ENCODE data around the gene BORCS8.

Gene BORCS8

DNA sequence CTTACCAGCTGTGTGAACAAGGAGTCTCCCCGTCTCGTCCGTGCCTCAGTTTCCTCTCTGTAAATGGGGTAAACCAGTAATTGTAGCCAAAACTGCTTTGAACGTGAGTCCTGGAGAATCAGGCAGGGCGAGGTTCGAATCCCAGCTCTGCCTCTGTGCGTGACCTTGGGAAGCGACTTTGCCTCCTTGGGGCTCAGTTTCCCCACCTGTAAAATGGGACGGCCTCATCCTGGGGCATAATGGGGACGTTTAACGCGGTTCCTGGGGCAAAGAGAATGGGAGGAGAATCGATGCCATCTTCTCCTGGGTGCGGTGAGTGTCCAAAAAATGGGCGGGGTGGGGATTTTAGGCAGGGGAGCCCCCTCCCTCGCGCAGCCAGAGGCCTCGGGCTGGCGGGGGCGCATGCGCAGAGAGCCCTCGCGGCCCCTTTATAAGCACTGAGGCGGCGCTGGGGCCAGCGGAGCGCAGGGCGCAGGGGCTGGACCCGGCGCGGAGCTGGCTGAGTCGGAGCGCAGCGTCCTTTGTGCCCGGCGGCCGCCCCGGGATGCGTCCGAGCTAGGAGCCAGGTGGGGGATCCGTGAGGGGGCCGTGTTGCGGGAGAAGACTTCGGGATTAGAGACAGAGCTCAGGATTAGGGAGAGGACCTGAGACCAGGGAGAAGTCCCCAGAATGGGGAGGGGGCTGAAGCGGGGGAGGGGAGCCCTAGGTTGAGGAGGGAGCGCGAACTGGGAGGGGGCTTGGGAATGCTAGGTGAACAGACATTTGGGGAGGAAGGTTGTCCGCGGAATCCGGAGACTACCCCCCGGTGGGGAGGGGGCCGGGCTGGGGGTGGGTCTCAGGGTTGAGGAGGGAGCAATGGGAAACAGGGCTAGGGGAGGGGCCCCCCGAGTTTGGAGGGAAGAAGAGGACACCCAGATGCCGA is 19.8 kb upstream of the BORCS8 start, which contains the start of gene NCAN:
TSS of gene NCAN (plus strand) at position 460 of the 922 bp plus-strand sequence. CDS start 4,996 bp downstream, outside the sequence.
- Mint-ChIP-seq H3K27ac (ENCODE audit: low read depth) (no peak within 1 kb of the TSS), H3K36me3 (ENCODE audit: insufficient read depth) (peaks cover 2% of the 10 kb centered on the region), H3K27me3 (peaks cover 63% of the 10 kb centered on the region), H3K4me1 (peaks cover 19% of the 10 kb centered on the region), H3K9me3 (peaks cover 10% of the 10 kb centered on the region), H3K4me3 (no peak within 1 kb of the TSS)
- ATAC-seq (replicated peaks; ENCODE audit: extremely low read depth, poor library complexity, severe bottlenecking), result no peak
- DNase-seq (ENCODE audit: low spot score in 2 of 2), result no peak

DNA sequence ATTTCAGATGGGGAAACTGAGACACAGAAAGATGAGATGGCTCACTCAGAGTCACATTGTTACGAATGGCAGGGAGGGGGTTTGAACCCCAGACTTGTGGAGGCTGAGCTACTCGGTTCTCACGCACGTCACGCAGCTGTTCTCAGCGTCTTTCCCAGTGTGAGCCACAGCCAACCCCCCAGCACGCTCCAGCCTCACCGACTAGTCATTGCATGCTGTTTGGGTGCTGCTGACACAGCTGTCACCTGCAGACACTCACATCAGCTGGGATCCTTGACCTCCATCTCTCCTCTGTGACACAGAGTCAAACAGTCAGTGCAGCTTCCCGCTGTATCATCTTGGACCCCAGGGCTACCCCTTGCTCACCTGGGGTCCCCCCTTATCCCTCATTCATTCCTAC is 17.4 kb upstream of the BORCS8 start:
- H3K27ac Mint-ChIP-seq (ENCODE audit: low read depth), result no peak overlapping the region
- H3K36me3 Mint-ChIP-seq (ENCODE audit: insufficient read depth), result peaks cover 2% of the 10 kb centered on the region
- H3K4me3 Mint-ChIP-seq, result no peak overlapping the region
- H3K27me3 Mint-ChIP-seq, result peaks cover 44% of the 10 kb centered on the region
- no peak for ATAC-seq (replicated peaks; ENCODE audit: extremely low read depth, poor library complexity, severe bottlenecking)
- no peak for DNase-seq (ENCODE audit: low spot score in 2 of 2)
- H3K4me1 Mint-ChIP-seq, result peaks cover 21% of the 10 kb centered on the region
- H3K9me3 Mint-ChIP-seq, result peaks cover 10% of the 10 kb centered on the region

DNA sequence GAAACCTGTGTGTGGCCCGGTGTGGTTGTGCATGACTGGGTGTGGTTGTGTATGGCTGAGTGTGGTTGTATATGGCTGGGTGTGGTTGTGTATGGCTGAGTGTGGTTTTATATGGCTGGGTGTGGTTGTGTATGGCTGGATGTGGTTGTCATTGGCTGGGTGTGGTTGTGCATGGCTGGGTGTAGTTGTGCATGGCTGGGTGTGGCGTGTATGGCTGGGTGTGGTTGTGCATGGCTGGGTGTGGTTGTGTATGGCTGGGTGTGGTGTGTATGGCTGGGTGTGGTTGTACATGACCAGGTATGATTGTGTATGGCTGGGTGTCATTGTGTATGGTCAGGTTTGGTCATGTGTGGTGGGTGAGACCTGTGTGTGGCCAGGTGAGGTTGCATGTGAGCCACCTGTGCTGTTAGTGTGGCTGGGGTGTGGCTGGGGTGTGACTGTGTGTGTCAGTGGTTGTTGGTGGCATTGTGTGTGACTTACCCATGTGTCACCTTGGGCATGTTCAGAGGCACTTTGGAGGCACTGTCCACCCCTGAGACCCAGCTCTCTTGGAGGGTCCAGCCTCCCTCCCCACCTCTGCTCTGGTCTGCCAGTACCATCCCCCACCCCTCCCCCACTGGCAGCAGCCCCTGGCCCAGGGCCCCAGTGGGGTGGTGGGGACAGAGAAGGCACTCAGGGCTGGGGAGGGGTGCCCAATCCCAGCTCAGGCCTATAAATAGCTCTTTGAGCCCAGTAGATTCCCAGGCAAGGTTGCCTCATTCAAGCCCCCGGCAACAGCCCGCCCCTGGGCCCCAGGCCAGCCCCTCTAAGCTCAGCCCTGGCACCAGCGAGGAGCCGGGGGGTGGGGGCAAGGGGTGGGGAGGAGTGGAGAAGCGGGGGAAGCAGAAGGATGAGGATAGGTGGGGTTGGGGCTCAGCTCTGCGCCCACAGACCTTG is 16.0 kb upstream of the BORCS8 start:
- Mint-ChIP-seq H3K27ac (ENCODE audit: low read depth) (peak overlapping the region; percentile 32), H3K4me3 (peak overlapping the region; percentile 34)

DNA sequence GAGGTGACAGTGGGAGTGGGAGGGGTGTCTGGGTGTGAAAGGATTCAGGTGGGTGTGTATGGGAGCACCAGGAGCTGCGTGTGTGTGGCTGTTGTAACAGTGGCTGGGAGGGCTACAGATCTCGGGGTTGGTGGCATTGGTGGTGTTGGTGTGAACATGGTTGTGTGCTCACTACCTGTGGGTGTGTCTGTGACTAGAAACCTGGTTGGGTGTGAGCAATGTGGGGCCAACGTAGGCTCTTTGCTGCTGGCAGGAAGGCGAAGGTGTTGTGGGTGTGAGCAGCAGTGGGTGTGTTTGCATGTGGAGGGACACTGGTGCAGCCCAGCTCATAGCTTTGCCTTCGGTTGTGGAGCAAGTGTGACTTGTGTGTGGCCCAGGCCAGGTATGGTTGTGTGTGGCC is 15.0 kb upstream of the BORCS8 start:
- peaks cover 20% of the 10 kb centered on the region for H3K27me3 Mint-ChIP-seq
- peaks cover 3% of the 10 kb centered on the region for H3K36me3 Mint-ChIP-seq (ENCODE audit: insufficient read depth)
- H3K9me3 Mint-ChIP-seq, result peaks cover 10% of the 10 kb centered on the region
- H3K4me1 Mint-ChIP-seq, result peaks cover 30% of the 10 kb centered on the region
- peak overlapping the region; percentile 34 for H3K4me3 Mint-ChIP-seq
- peak overlapping the region; percentile 32 for H3K27ac Mint-ChIP-seq (ENCODE audit: low read depth)
- ATAC-seq (replicated peaks; ENCODE audit: extremely low read depth, poor library complexity, severe bottlenecking) (no peak), DNase-seq (ENCODE audit: low spot score in 2 of 2) (no peak)

More for the DNA sequence above, 16.0 kb upstream of the BORCS8 start:
- Mint-ChIP-seq H3K27me3 (peaks cover 30% of the 10 kb centered on the region), H3K4me1 (peaks cover 20% of the 10 kb centered on the region), H3K9me3 (peaks cover 10% of the 10 kb centered on the region), H3K36me3 (ENCODE audit: insufficient read depth) (peaks cover 3% of the 10 kb centered on the region)
- DNase-seq (ENCODE audit: low spot score in 2 of 2), result no peak
- ATAC-seq (replicated peaks; ENCODE audit: extremely low read depth, poor library complexity, severe bottlenecking), result no peak

DNA sequence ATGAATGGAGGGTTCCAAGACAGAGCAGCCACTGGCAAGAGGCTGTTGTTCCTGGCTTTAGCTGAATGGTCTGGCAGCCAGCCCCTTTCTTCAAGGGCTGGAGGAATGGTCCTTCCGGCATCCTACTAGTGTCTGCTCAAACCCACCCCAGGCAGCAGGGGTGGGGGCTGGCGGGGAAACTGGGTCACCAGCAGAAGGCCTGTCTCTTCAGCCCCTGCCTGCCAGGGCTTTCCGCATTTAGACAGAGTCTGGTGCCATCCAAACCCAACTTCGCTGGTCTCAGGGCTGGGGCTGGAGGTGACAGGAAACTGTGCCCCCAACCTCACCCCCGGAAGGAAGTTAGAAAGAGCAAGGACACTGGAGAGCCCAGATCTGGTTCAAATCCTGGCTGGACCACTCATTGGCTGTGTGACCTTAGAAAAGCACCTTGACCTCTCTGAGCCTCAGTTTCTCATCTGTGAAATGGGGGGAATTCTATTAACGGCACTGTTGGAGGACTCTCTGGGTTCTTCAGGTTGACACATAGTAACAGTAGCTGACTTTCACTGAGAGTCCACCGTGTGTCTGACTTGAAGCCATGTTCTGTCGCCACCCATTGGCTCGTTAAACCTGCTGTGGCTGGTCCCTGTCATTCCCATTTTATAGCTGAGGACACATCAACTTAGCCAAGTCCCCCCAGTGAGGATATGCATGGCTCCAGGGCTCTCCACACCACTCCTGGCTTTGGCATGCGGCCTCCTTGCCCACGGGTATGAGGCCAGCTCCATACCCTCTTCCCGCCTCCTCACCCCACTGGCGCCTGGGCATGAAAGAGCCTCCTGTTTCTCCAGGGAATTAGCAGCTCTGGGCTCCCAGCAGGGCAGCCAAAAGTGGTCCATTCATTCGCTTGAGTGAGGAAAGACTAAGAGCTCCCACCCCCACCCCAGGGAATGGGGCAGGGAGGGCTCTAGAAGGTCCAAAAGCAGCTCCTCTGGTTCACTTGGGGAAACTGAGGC is 13.8 kb upstream of the BORCS8 start:
- DNase-seq (ENCODE audit: low spot score in 2 of 2) (no peak), ATAC-seq (replicated peaks; ENCODE audit: extremely low read depth, poor library complexity, severe bottlenecking) (no peak)
- peaks cover 3% of the 10 kb centered on the region for H3K36me3 Mint-ChIP-seq (ENCODE audit: insufficient read depth)
- H3K4me1 Mint-ChIP-seq, result peaks cover 30% of the 10 kb centered on the region
- H3K4me3 Mint-ChIP-seq, result no peak overlapping the region
- H3K27me3 Mint-ChIP-seq, result peaks cover 10% of the 10 kb centered on the region
- H3K27ac Mint-ChIP-seq (ENCODE audit: low read depth), result peak overlapping the region; percentile 49
- H3K9me3 Mint-ChIP-seq, result peaks cover 10% of the 10 kb centered on the region

DNA sequence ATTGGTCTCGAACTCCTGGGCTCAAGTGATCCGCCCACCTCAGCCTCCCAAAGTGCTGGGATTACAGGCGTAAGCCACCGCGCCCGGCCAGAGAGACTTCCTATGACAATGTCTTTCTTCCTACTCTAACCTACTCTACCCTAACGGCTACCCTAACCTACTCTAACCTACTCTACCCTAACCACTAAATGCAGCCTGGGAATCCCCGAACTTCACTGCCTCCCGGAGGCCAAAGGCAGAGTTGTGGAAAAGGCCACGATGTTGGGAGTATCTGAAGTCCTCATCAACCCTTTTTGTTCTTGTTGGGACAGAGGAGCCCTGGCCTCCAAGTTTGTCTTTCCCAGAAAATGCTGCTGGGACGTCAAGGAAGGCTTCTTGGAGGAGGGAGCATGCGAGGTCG is 12.2 kb upstream of the BORCS8 start:
- Mint-ChIP-seq H3K36me3 (ENCODE audit: insufficient read depth) (peaks cover 7% of the 10 kb centered on the region), H3K4me1 (peaks cover 30% of the 10 kb centered on the region), H3K9me3 (peaks cover 10% of the 10 kb centered on the region), H3K4me3 (peak overlapping the region; percentile 89), H3K27me3 (no peaks in the 10 kb centered on the region), H3K27ac (ENCODE audit: low read depth) (no peak overlapping the region)
- ATAC-seq (replicated peaks; ENCODE audit: extremely low read depth, poor library complexity, severe bottlenecking) (no peak), DNase-seq (ENCODE audit: low spot score in 2 of 2) (no peak)

DNA sequence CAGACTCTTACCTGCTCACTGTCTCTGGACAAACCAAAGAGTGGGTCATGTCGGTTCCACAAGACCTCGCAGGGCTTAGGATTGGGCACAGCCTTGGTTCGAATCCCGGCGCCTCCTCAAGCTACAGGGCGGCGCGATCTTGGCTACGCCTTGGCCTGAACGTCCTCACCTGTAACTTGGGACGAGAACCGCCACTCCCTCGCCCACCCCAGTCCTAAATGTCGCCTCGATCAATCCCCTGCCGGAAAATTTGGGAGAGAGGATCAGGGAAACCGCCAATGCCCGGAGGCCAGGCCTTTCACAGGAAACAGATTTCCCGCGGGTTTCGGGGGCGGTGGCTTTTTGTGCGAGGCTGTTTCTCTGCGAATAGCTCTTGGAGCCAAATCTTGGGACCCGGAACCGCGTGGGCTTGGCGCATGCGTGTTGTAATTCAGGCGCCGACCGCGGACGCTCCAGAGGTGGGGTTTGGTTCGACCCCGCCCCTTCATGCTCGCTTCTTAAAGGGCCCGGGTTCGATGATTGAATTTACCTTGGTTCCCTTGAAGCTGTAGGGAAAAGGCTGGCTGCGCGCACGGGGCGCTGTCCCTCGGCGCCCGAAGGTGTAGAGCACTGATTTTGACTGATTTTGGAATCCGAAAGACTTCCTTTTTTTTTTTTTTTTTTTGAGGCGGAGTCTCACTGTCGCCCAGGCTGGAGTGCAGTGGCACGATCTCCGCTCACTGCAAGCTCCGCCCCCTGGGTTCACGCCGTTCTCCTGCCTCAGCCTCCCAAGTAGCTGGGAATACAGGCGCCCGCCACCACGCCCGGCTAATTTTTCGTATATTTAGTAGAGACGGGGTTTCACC is 11.3 kb upstream of the BORCS8 start, which contains the start of gene NR2C2AP:
TSS of gene NR2C2AP (minus strand) at position 403 of the 845 bp plus-strand sequence. CDS start at position 49, 354 bp downstream.
- Mint-ChIP-seq H3K4me3 (peak within 1 kb of the TSS; percentile 89), H3K9me3 (peaks cover 10% of the 10 kb centered on the region), H3K4me1 (peaks cover 30% of the 10 kb centered on the region), H3K36me3 (ENCODE audit: insufficient read depth) (peaks cover 8% of the 10 kb centered on the region), H3K27me3 (no peaks in the 10 kb centered on the region), H3K27ac (ENCODE audit: low read depth) (peak within 1 kb of the TSS; percentile 82)
- peak; percentile 82 to 84 for DNase-seq (ENCODE audit: low spot score in 2 of 2)
- peak; percentile 94 for ATAC-seq (replicated peaks; ENCODE audit: extremely low read depth, poor library complexity, severe bottlenecking)

DNA sequence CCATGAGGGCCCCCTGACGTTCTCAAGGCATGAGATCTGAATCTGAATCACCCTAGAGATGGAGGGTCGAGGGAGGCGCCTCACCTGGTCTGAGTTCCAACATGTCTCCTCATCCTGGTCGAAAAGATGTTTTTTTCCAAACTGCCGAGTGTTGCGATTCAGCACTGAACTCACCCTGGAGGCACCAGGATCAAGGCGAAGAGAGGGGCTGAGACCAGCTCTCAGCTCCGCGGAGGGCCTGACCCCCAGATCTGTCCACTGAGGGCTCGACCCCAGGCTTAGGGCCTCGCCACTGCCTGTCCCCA is 10.7 kb upstream of the BORCS8 start:
- DNase-seq (ENCODE audit: low spot score in 2 of 2), result no peak

DNA sequence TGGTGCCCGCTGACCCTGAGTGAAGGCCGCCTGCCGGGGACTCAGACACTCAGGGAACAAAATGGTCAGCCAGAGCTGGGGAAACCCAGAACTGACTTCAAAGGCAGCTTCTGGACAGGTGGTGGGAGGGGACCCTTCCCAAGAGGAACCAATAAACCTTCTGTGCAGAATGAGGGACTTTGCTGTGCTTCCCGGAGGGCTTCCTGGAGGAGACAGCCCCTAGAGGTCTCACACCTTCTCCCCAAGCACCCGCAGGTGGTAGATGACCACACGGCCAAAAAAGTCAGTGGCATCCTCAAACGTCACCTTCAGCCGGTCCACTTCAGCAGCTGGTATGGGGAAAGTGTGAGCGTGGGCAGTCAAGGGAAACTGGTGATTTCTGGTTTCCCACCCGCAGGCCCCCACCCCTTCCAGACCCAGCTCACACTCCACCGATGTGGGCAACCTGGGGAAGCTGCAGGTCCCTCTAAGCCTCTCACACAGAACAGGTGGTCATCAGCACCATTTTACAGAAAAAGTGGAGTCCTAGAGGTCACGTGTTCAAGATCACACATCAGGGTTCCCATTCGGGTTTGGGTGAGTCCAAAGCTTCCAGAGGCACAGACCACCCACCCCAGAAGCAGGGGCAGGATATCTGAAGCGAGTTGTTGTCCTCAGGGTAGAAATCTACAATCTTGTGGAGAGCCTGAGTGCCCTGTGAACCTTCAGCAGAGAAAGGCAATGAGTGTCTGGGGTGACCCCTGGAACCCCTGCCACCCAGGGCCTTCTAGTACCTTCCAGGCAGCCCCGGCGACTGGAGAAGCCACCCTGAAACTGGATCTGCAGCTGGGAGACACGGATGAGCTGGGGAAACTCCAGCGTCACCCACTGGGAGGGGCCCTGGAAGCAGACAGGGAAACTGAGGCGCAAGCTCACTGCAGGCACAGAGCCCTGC is 10.0 kb upstream of the BORCS8 start:
- H3K4me3 Mint-ChIP-seq, result peak overlapping the region; percentile 89
- peaks cover 14% of the 10 kb centered on the region for H3K36me3 Mint-ChIP-seq (ENCODE audit: insufficient read depth)
- peaks cover under 1% of the 10 kb centered on the region for H3K9me3 Mint-ChIP-seq
- no peaks in the 10 kb centered on the region for H3K27me3 Mint-ChIP-seq
- DNase-seq (ENCODE audit: low spot score in 2 of 2), result no peak
- peak overlapping the region; percentile 82 for H3K27ac Mint-ChIP-seq (ENCODE audit: low read depth)
- no peak for ATAC-seq (replicated peaks; ENCODE audit: extremely low read depth, poor library complexity, severe bottlenecking)
- peaks cover 20% of the 10 kb centered on the region for H3K4me1 Mint-ChIP-seq

More for the DNA sequence above, 10.7 kb upstream of the BORCS8 start:
- Mint-ChIP-seq H3K27me3 (no peaks in the 10 kb centered on the region), H3K4me1 (peaks cover 27% of the 10 kb centered on the region), H3K27ac (ENCODE audit: low read depth) (peak overlapping the region; percentile 82), H3K4me3 (peak overlapping the region; percentile 89), H3K36me3 (ENCODE audit: insufficient read depth) (peaks cover 13% of the 10 kb centered on the region), H3K9me3 (peaks cover 8% of the 10 kb centered on the region)
- ATAC-seq (replicated peaks; ENCODE audit: extremely low read depth, poor library complexity, severe bottlenecking), result no peak

DNA sequence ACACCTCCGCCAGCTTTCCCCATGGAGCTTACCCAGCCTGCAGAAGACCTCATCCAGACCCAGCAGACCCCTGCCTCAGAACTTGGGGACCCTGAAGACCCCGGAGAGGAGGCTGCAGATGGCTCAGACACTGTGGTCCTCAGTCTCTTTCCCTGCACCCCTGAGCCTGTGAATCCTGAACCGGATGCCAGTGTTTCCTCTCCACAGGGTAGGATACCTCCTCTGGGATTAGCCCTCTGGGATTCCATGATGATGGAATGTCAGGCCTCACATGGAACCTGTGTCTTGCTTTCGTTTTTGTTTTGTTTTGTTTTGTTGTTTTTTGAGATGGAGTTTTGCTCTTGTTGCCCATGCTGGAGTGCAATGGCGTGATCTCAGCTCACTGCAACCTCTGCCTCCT is 2.0 kb upstream of the BORCS8 start:
- peaks cover 53% of the 10 kb centered on the region for H3K4me1 Mint-ChIP-seq
- peak overlapping the region; percentile 97 for H3K4me3 Mint-ChIP-seq
- no peaks in the 10 kb centered on the region for H3K9me3 Mint-ChIP-seq
- H3K36me3 Mint-ChIP-seq (ENCODE audit: insufficient read depth), result peaks cover 24% of the 10 kb centered on the region
- ATAC-seq (replicated peaks; ENCODE audit: extremely low read depth, poor library complexity, severe bottlenecking) (no peak), DNase-seq (ENCODE audit: low spot score in 2 of 2) (no peak)
- peak overlapping the region; percentile 99 for H3K27ac Mint-ChIP-seq (ENCODE audit: low read depth)
- H3K27me3 Mint-ChIP-seq, result no peaks in the 10 kb centered on the region
